Epithelial cell of prostate (primary cell): Measurements from ENCODE around the gene LRRC8C.

Experiments used
- DNase-seq: peaks from one replicate; pipeline ENCODE4 v3.0.0-alpha.2; 2011; ENCODE audit warnings: low read depth, low spot score
- H3K27ac ChIP-seq: fragments of 450-650 bp; 2 replicates; pipeline ENCODE4 v1.5.1; 2017; ENCODE audit warnings: mild to moderate bottlenecking

Gene LRRC8C

GRCh38 chr1:89724369-89725010 is 91.6 kb downstream of the LRRC8C start:
- H3K27ac ChIP-seq, result peak overlapping the region; percentile 92
- DNase-seq, result peak; percentile 40

GRCh38 chr1:89725011-89725370 is 92.1 kb downstream of the LRRC8C start:
- DNase-seq, result no peak
- H3K27ac ChIP-seq, result peak overlapping the region; percentile 92

GRCh38 chr1:89725631-89726030 is 92.7 kb downstream of the LRRC8C start:
- DNase-seq, result no peak
- peak overlapping the region; percentile 92 for H3K27ac ChIP-seq

GRCh38 chr1:89727517-89728312 is 94.8 kb downstream of the LRRC8C start:
- DNase-seq, result no peak
- H3K27ac ChIP-seq, result no peak overlapping the region

GRCh38 chr1:89728381-89728780 is 95.5 kb downstream of the LRRC8C start:
- H3K27ac ChIP-seq, result no peak overlapping the region
- no peak for DNase-seq

- DNase-seq, result no peak
- no peak overlapping the region for H3K27ac ChIP-seq
Observed at GRCh38 chr1:89732206-89732605, 99.3 kb downstream of the LRRC8C start.

- H3K27ac ChIP-seq, result no peak overlapping the region
- DNase-seq, result no peak
Observed at GRCh38 chr1:89732643-89733222, 99.8 kb downstream of the LRRC8C start.

GRCh38 chr1:89733748-89734147 is 100.8 kb downstream of the LRRC8C start:
- no peak overlapping the region for H3K27ac ChIP-seq
- DNase-seq, result no peak

- H3K27ac ChIP-seq, result no peak overlapping the region
- DNase-seq, result no peak
Observed at GRCh38 chr1:89734442-89734841, 101.5 kb downstream of the LRRC8C start.

- DNase-seq, result no peak
- H3K27ac ChIP-seq, result no peak overlapping the region
Observed at GRCh38 chr1:89735479-89735878, 102.6 kb downstream of the LRRC8C start.

- peak overlapping the region; percentile 65 for H3K27ac ChIP-seq
- DNase-seq, result no peak
Observed at GRCh38 chr1:89736937-89737733, 104.2 kb downstream of the LRRC8C start.

GRCh38 chr1:89737985-89738510 is 105.1 kb downstream of the LRRC8C start:
- peak overlapping the region; percentile 65 for H3K27ac ChIP-seq
- DNase-seq, result no peak

GRCh38 chr1:89739013-89739843 is 106.3 kb downstream of the LRRC8C start:
- H3K27ac ChIP-seq, result peak overlapping the region; percentile 65
- peak; percentile 39 for DNase-seq

- H3K27ac ChIP-seq, result peak overlapping the region; percentile 65
- DNase-seq, result no peak
Observed at GRCh38 chr1:89739844-89740216, 106.9 kb downstream of the LRRC8C start.

GRCh38 chr1:89743788-89744187 is 110.9 kb downstream of the LRRC8C start:
- DNase-seq, result no peak
- H3K27ac ChIP-seq, result no peak overlapping the region

- H3K27ac ChIP-seq, result no peak overlapping the region
Observed at GRCh38 chr1:89746424-89747149, 113.7 kb downstream of the LRRC8C start.

GRCh38 chr1:89753761-89754160 is 120.8 kb downstream of the LRRC8C start:
- no peak for DNase-seq
- H3K27ac ChIP-seq, result peak overlapping the region; percentile 14

More at GRCh38 chr1:89746424-89747149, 113.7 kb downstream of the LRRC8C start:
- DNase-seq, result no peak

GRCh38 chr1:89754518-89754917 is 121.6 kb downstream of the LRRC8C start:
- no peak for DNase-seq
- peak overlapping the region; percentile 14 for H3K27ac ChIP-seq

GRCh38 chr1:89755591-89755990 is 122.7 kb downstream of the LRRC8C start:
- H3K27ac ChIP-seq, result no peak overlapping the region
- DNase-seq, result no peak
